ENCODE data around the gene DGCR2. TPM values are rescaled to one million over a fixed set of nuclear protein-coding genes. Genes with fewer than 3 reads are reported as not detected.
A peak's percentile ranks its signal among the peaks of the same experiment; 100 is the strongest.

The DGCR2 gene
- total RNA-seq, 2 experiments from 2014 or later = 31.9 to 35.5 TPM

GRCh38 chr22:19123936-19124335 lies 1.7 kb upstream of the DGCR2 start:
- POLR2A ChIA-PET = no interaction called here
- Mint-ChIP-seq H3K36me3 (ENCODE audit: low read depth) (peaks cover 12% of the 10 kb centered on the region), H3K9me3 (no peaks in the 10 kb centered on the region), H3K4me3 (peak overlapping the region; percentile 34), H3K4me1 (ENCODE audit: low read depth) (peaks cover 36% of the 10 kb centered on the region), H3K27ac (no peak overlapping the region), H3K27me3 (no peaks in the 10 kb centered on the region)
- Histone ChIP-seq H3K4me1 (ENCODE audit: insufficient read depth, low read length) (peaks cover 35% of the 10 kb centered on the region), H3K27ac (ENCODE audit: low read depth in 1 of 2, low read length in 2 of 2) (no peak overlapping the region), H3K9me3 (ENCODE audit: control insufficient read depth in 1 of 2, insufficient read depth in 1 of 2, low read length in 2 of 2) (no peaks in the 10 kb centered on the region), H3K36me3 (ENCODE audit: insufficient read depth, low read length) (no peaks in the 10 kb centered on the region), H3K4me3 (ENCODE audit: low read length) (no peak overlapping the region), H3K27me3 (ENCODE audit: control insufficient read depth in 1 of 2, insufficient read depth in 2 of 2, low read length in 2 of 2) (no peaks in the 10 kb centered on the region)
- CTCF ChIA-PET = interaction anchor here (0.7 kb wide), 1 partner anchor 8 kb away, joined by 3 read pairs; no protein-coding TSS in a partner anchor
- DNase-seq (no peak), ATAC-seq (ENCODE audit: poor library complexity) (no peak)
- intact Hi-C loops (cut with DNase I, micrococcal nuclease) = loop anchor here in 1 of 2 experiments (2.0 to 5.0 kb wide), 2 partner anchors 55 to 993 kb away; partner anchors contain the start of genes RANBP1, SLC25A1 and TRMT2A
- TF ChIP-seq CTCF (IDR thresholded peaks at IDR 0.05) = no peak

- intact Hi-C loops (cut with DNase I, micrococcal nuclease) = loop anchor here (1.0 to 5.0 kb wide), 6 partner anchors 14 to 994 kb away; partner anchors contain the start of genes CDC45 (in 1 of the 2), CLTCL1 (in 1 of the 2), ESS2 (in 1 of the 2) and RANBP1 (in 1 of the 2)
- no peak for DNase-seq
- POLR2A ChIA-PET = interaction anchor here (1.0 to 5.4 kb wide), 7 partner anchors 11 to 357 kb away, joined by 3 to 79 read pairs (median 4); partner anchors contain the start of genes CDC45, ESS2, HIRA and MRPL40
Measured at GRCh38 chr22:19122752-19123492, 710 bp upstream of the DGCR2 start.

More at GRCh38 chr22:19122752-19123492, 710 bp upstream of the DGCR2 start:
- Histone ChIP-seq H3K27me3 (ENCODE audit: control insufficient read depth in 1 of 2, insufficient read depth in 2 of 2, low read length in 2 of 2) (no peaks in the 10 kb centered on the region), H3K27ac (ENCODE audit: low read depth in 1 of 2, low read length in 2 of 2) (no peak overlapping the region), H3K4me3 (ENCODE audit: low read length) (peak overlapping the region; percentile 59), H3K9me3 (ENCODE audit: control insufficient read depth in 1 of 2, insufficient read depth in 1 of 2, low read length in 2 of 2) (no peaks in the 10 kb centered on the region), H3K36me3 (ENCODE audit: insufficient read depth, low read length) (peaks cover 6% of the 10 kb centered on the region), H3K4me1 (ENCODE audit: insufficient read depth, low read length) (peaks cover 45% of the 10 kb centered on the region)
- peaks cover 45% of the 10 kb centered on the region for H3K4me1 Mint-ChIP-seq (ENCODE audit: low read depth)
- TF ChIP-seq CTCF (IDR thresholded peaks at IDR 0.05) = no peak
- ATAC-seq (ENCODE audit: poor library complexity) = no peak
- H3K27ac Mint-ChIP-seq = peak overlapping the region; percentile 79
- CTCF ChIA-PET = interaction anchor here (1.5 to 2.5 kb wide), 2 partner anchors 12 to 22 kb away, joined by 3 to 19 read pairs; no protein-coding TSS in a partner anchor
- peaks cover 12% of the 10 kb centered on the region for H3K36me3 Mint-ChIP-seq (ENCODE audit: low read depth)
- H3K4me3 Mint-ChIP-seq = peak overlapping the region; percentile 91
- no peaks in the 10 kb centered on the region for H3K27me3 Mint-ChIP-seq
- H3K9me3 Mint-ChIP-seq = no peaks in the 10 kb centered on the region
